ENCODE results near the gene UGCG.
"Not testable (repeated sequence)": the region's sequence is repeated elsewhere in the genome, so short reads cannot be mapped to it uniquely, and the experiment has no call there.

Gene UGCG

DNA sequence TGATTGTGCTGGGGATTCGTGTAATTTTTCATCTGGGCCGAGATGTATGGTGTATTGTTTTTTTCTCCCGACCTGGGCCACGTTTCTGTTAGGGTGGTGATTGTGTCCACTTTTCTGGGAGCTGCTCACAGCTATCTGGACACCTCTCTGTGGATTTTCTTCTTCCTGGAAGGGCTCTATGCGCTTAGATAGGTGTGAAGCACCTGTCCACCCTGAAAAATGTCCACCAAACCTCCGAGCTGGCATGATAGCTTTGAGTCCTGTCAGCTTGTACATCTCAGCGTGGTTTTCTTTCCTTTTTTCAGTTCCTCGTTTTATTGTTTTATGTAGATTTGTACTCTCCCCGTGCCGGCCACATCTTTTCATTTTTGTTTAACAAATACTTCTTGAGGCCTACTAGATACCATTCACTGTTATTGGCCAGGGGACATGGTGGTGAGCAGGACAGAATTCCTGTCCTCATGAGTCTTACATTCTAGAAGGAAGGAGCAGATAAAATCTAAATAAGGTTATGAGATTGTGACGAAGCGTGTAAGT is 1.1 kb downstream of the UGCG start:
- Histone ChIP-seq H3K4me3 (peak overlapping the region; percentile 97), H3K27ac (no peak overlapping the region), H3K36me3 (ENCODE audit: insufficient read depth, low read length) (no peaks in the 10 kb centered on the region), H3K9ac (ENCODE audit: insufficient read length) (peak overlapping the region; percentile 77), H3K9me3 (ENCODE audit: low read depth, low read length) (no peaks in the 10 kb centered on the region)
- DNase-seq (ENCODE audit: low read depth, low spot score) = no peak
- TF ChIP-seq EZH2 (IDR thresholded peaks at IDR 0.05) (no peak), FOXP2 (optimal IDR thresholded peaks at IDR 0.05; ENCODE audit: control extremely low read depth, extremely low read length, insufficient read depth) (no peak), POLR2AphosphoS5 (IDR thresholded peaks at IDR 0.05; ENCODE audit: borderline replicate concordance, low read depth, low read length) (no peak)

DNA sequence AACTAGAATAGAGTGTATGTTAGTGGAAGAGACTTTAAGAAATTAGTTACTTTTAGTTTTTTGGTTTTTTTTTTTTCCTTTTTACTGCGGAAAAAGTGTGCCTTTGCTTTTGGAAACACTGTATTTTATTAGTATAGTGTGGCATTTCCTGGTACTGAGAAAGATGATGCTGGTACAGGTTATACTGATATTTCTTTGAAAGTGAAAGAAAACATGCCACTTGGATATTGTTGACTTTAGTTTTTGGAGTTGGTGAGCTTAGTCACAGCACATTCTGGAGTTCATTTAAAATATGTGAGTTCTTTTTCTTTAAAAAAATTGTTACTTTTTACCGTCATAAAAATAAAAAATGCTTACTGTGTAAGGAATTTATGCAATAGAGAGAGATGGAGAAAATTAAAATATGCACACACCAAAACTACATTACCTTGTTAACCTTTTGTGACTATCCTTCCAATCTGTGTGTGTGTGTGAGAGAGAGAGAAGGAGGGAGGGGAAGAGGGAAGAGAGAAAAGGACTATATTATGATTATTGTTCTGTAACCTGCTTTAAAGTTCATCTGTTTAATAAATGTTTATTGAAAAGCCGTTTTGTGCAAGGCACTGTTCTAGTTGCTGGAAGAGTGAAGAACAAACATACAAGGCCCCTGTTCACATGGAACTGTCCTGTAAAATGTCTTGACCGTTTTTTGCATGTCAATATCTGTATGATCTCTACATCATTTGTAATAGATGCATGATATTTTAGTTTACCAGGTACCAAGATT is 1.9 kb downstream of the UGCG start:
- TF ChIP-seq POLR2AphosphoS5 (IDR thresholded peaks at IDR 0.05; ENCODE audit: borderline replicate concordance, low read depth, low read length) (no peak), FOXP2 (optimal IDR thresholded peaks at IDR 0.05; ENCODE audit: control extremely low read depth, extremely low read length, insufficient read depth) (no peak), EZH2 (IDR thresholded peaks at IDR 0.05) (no peak)
- Histone ChIP-seq H3K27ac (no peak overlapping the region), H3K36me3 (ENCODE audit: insufficient read depth, low read length) (no peaks in the 10 kb centered on the region), H3K4me3 (peak overlapping the region; percentile 97), H3K9me3 (ENCODE audit: low read depth, low read length) (no peaks in the 10 kb centered on the region), H3K9ac (ENCODE audit: insufficient read length) (peak overlapping the region; percentile 77)
- DNase-seq (ENCODE audit: low read depth, low spot score) = no peak

DNA sequence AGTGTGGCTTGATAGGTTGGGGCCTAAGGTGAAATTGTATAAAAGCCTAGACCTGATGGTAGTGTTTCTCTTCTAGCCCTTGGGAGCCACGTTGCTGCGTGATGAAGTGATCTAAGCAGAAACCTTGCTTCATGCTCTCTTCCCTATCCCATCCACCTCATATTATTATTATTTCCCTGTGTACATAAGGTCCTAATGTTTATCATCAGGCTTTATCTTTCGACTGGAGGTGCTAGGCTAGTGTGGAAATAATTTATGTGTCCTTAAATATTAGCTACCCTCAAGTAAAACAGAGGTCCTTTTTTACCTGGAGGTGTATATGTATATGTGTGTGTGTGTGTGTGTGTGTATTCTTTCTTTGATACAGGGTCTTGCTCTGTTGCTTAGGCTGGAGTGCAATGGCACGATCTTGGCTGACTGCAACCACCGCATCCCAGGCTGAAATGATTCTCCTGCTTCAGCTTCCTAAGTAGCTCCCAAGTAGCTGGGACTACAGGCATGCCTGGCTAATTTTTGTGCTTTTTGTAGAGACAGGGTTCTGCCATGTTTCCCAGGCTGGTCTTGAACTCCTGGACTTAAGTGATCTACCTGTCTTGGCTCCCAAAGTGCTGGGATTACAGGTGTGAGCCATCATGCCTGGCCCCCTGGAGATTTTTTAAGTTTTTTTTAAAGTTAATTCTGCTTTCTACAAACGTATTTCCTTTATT is 3.7 kb downstream of the UGCG start:
- Histone ChIP-seq H3K36me3 (ENCODE audit: insufficient read depth, low read length) (no peaks in the 10 kb centered on the region), H3K27ac (no peak overlapping the region), H3K4me3 (no peak overlapping the region), H3K9me3 (ENCODE audit: low read depth, low read length) (no peaks in the 10 kb centered on the region), H3K9ac (ENCODE audit: insufficient read length) (no peak overlapping the region)
- no peak for TF ChIP-seq EZH2 (IDR thresholded peaks at IDR 0.05)
- TF ChIP-seq FOXP2 (optimal IDR thresholded peaks at IDR 0.05; ENCODE audit: control extremely low read depth, extremely low read length, insufficient read depth) = no peak
- no peak for TF ChIP-seq POLR2AphosphoS5 (IDR thresholded peaks at IDR 0.05; ENCODE audit: borderline replicate concordance, low read depth, low read length)
- DNase-seq (ENCODE audit: low read depth, low spot score) = no peak

DNA sequence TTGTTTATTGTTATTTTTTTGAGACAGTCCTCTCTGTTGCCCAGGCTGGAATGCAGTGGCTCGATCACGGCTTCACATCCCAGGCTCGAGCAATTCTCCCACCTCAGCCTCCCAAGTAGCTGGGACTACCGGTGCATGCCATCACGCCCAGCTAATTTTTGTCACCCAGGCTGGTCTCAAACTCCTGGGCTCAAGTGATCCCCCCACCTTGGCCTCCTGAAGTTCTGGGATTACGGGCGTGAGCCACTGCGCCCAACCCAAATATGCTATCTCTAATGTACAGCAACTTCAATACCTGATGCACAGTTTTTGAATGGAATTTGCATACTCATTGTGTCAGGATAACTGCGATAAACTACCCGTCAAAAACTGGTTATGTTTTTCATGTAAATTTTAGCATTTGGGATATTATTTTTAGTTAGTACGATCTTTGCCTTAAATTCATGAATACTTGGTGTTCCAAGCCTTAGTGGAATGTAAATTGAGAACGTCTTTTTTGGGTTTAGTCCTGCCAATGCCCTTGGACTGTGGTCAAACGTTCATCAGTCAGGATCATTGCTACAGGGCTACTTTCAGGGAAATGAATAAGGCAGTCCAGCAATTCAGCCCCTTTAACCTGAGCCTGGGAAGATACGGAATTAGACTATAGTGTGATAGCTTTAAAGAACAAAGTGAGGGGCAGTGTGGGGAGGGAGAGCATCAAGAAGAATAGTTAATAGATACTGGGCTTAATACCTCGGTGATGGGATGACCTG is 4.4 kb downstream of the UGCG start:
- no peak overlapping the region for H3K4me3 ChIP-seq
- H3K9ac ChIP-seq (ENCODE audit: insufficient read length) = no peak overlapping the region
- H3K36me3 ChIP-seq (ENCODE audit: insufficient read depth, low read length) = no peaks in the 10 kb centered on the region
- TF ChIP-seq EZH2 (IDR thresholded peaks at IDR 0.05) (no peak), POLR2AphosphoS5 (IDR thresholded peaks at IDR 0.05; ENCODE audit: borderline replicate concordance, low read depth, low read length) (no peak), FOXP2 (optimal IDR thresholded peaks at IDR 0.05; ENCODE audit: control extremely low read depth, extremely low read length, insufficient read depth) (no peak)
- H3K27ac ChIP-seq = no peak overlapping the region
- no peak for DNase-seq (ENCODE audit: low read depth, low spot score)
- H3K9me3 ChIP-seq (ENCODE audit: low read depth, low read length) = no peaks in the 10 kb centered on the region

DNA sequence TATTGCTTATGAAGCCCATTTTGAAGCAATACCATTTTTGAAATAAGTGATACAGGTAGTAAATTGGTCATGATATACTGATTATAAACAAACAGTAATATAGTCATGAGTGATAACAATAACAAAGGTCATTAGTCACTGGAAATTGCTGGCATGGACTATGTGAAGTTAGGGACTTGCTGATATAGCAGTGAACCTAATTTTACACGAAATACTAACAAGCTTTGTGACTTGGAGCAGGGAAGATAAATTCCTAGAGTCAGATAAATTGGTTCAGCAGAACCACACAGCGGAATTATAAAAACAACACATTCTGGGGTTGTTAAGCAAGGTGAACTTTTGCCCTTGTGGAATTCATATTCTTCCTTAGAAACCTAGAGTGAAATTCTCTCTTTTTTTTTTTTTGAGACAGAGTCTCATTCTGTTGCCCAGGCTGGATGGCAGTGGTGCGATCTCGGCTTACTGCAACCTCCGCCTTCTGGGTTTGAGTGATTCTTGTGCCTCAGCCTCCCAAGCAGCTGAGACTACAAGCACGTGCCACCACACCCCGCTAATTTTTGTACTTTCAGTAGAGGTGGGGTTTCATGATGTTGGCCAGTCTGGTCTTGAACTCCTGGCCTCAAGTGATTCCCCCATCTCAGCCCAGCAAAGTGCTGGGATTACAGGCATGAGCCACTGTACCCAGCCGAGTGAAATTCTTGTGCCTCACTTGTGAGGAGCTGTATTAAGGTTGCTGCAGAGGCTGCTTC is 6.0 kb downstream of the UGCG start:
- Histone ChIP-seq H3K27ac (no peak overlapping the region), H3K9me3 (ENCODE audit: low read depth, low read length) (no peaks in the 10 kb centered on the region), H3K4me3 (no peak overlapping the region), H3K36me3 (ENCODE audit: insufficient read depth, low read length) (no peaks in the 10 kb centered on the region), H3K9ac (ENCODE audit: insufficient read length) (no peak overlapping the region)
- TF ChIP-seq POLR2AphosphoS5 (IDR thresholded peaks at IDR 0.05; ENCODE audit: borderline replicate concordance, low read depth, low read length) = no peak
- no peak for DNase-seq (ENCODE audit: low read depth, low spot score)

DNA sequence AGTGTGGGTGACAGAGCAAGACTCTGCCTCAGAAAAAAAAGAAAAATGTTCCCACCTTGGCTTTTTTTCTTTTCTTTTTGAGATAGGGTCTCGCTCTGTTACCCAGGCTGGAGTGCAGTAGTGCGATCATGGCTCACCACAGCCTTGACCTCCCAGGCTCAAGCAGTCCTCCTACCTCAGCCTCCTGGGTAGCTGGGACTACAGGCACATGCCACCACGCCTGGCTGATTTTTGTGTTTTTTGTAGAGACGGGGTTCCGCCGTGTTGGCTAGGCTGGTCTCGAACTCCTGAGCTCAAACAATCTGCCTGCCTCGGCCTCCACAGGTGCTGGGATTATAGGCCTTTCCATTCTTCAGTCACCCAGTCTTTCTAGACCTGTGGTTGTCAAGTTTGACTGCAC is 6.9 kb downstream of the UGCG start:
- not testable (repeated sequence) for H3K36me3 ChIP-seq (ENCODE audit: insufficient read depth, low read length); H3K9ac ChIP-seq (ENCODE audit: insufficient read length); H3K4me3 ChIP-seq; DNase-seq (ENCODE audit: low read depth, low spot score); H3K27ac ChIP-seq; H3K9me3 ChIP-seq (ENCODE audit: low read depth, low read length)

DNA sequence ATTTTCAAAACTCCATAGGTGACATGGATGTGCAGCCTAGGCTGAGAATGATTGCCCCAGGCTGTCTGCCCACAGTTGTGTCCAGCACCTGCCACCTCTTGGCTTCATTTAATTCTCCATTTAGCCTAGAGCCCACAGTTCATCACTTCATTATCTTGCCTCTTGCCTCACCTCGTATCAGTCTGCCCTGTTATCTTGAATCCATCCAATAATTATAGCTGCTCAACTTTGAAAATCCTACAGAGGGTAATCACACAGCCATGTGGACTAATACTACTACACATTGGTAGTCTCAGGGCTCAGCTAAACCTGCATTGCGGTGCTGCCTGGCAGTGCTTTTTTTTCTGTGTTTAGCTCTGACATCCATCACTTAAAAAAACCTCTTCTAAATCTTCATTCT is 7.4 kb downstream of the UGCG start:
- H3K9me3 ChIP-seq (ENCODE audit: low read depth, low read length) = no peaks in the 10 kb centered on the region
- H3K36me3 ChIP-seq (ENCODE audit: insufficient read depth, low read length) = no peaks in the 10 kb centered on the region
- TF ChIP-seq EZH2 (IDR thresholded peaks at IDR 0.05) (no peak), FOXP2 (optimal IDR thresholded peaks at IDR 0.05; ENCODE audit: control extremely low read depth, extremely low read length, insufficient read depth) (no peak), POLR2AphosphoS5 (IDR thresholded peaks at IDR 0.05; ENCODE audit: borderline replicate concordance, low read depth, low read length) (no peak)
- H3K4me3 ChIP-seq = no peak overlapping the region
- no peak for DNase-seq (ENCODE audit: low read depth, low spot score)
- H3K9ac ChIP-seq (ENCODE audit: insufficient read length) = no peak overlapping the region
- no peak overlapping the region for H3K27ac ChIP-seq

DNA sequence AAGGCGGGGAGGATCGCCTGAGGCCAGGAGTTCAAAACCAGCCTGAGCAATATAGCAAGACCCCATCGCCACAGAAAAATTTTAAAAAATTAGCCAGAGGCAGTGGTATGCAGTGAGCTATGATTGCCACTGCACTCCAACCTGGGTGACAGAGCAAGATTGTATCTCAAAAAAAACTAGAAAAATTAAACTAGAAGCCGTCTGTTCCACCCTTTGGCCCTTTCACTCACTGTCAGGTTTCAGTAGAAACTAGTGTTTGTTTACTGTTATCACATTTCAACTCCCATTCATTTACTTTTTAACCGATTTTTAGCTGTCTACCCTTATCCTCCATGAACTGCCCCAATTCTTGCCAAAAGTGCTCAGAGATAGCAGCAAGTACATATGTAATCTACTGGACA is 8.3 kb downstream of the UGCG start:
- DNase-seq (ENCODE audit: low read depth, low spot score) = no peak
- Histone ChIP-seq H3K27ac (no peak overlapping the region), H3K36me3 (ENCODE audit: insufficient read depth, low read length) (no peaks in the 10 kb centered on the region), H3K9ac (ENCODE audit: insufficient read length) (no peak overlapping the region), H3K4me3 (no peak overlapping the region), H3K9me3 (ENCODE audit: low read depth, low read length) (no peaks in the 10 kb centered on the region)
- TF ChIP-seq FOXP2 (optimal IDR thresholded peaks at IDR 0.05; ENCODE audit: control extremely low read depth, extremely low read length, insufficient read depth) = no peak
- TF ChIP-seq EZH2 (IDR thresholded peaks at IDR 0.05) = no peak

Measured in SK-N-MC (cell line).